Adrenal gland (tissue), 12 donors: Measurements from ENCODE around the gene C5orf15. TPM values are rescaled to one million over a fixed set of nuclear protein-coding genes. Genes with fewer than 3 reads are reported as not detected.

ENCODE experiments used
- DNase-seq, 7 donors: peaks; one replicate each; pipeline ENCODE4 v3.0.0-alpha.2; 2019 to 2020
- H3K27ac ChIP-seq, 5 donors: fragments of 200-600 bp; sonication (generic) in 4 of 5; 1 replicate in 3 of 5; 2 replicates in 2 of 5; pipeline versions ENCODE4 v1.5.1 to v1.8.0; 2016 to 2020; ENCODE audit warnings: mild to moderate bottlenecking in 1 of 5
- H3K27me3 ChIP-seq: fragments of 200-600 bp; 2 replicates; pipeline ENCODE4 v1.8.0; 2021
- H3K36me3 ChIP-seq, 2 donors: fragments of 200-600 bp; replicated peaks in 1 of 2; 1 replicate in 1 of 2; 2 replicates in 1 of 2; pipeline versions ENCODE4 v1.5.1 to v1.8.0; 2018 to 2022
- H3K4me1 ChIP-seq, 2 donors: fragments of 200-600 bp; replicated peaks in 1 of 2; 1 replicate in 1 of 2; 2 replicates in 1 of 2; pipeline versions ENCODE4 v1.5.1 to v1.8.0; 2018 to 2021
- H3K4me3 ChIP-seq, 4 donors: fragments of 200-600 bp; sonication (generic) in 3 of 4; one replicate each; pipeline ENCODE4 v1.5.1; 2016 to 2018
- H3K9me3 ChIP-seq, 3 donors: fragments of 200-600 bp; sonication (generic) in 1 of 3; replicated peaks in 1 of 3; 1 replicate in 2 of 3; 2 replicates in 1 of 3; pipeline versions ENCODE4 v1.5.1 to v1.8.0; 2016 to 2021
- POLR2A ChIP-seq, 2 donors: fragments of 450-650 bp; IDR thresholded peaks; one replicate each; pipeline ENCODE4 v1.6.1; 2017; ENCODE audit warnings: antibody characterized with exemption in 2 of 2, mild to moderate bottlenecking in 2 of 2, moderate library complexity in 1 of 2
- WGBS, 4 donors: extraction: QIAGEN DNeasy Blood & Tissue Kit in 2 of 4; methylation state at CpG; one replicate each; pipeline versions ENCODE4 v1.1.5 to v1.1.7; 2013 to 2017; 5-methylcytosine and 5-hydroxymethylcytosine counted together
- intact Hi-C, 2 donors: fragments of 100-400 bp; cut with DNase I; formaldehyde crosslinking; loops; one replicate each; pipeline versions ENCODE4 v1.14.1 to v1.15.0; 2022 to 2023
- polyA plus RNA-seq, 3 donors: library from polyadenylated mRNA; stranded (reverse); fragments of 200-250 nt in 2 of 3; fragments of 350-450 nt in 1 of 3; fragmentation: Illumina TruSeq in 1 of 3; extraction: RNeasy Lipid Tissue Mini Kit (QIAGEN cat#74804) in 1 of 3; gene quantifications; one replicate each; pipeline ENCODE4 v1.2.3, GENCODE V29; 2013 to 2014
- total RNA-seq, 9 donors: library from RNA; depleted of rRNA in 4 of 9; stranded (reverse); fragments of >200 nt in 4 of 9; fragments of 120-200 nt in 1 of 9; fragmentation: NEBNext Ultra II Directional in 1 of 9; extraction: Animal tissue kit (Norgen Biotek cat#: 25700) in 1 of 9; gene quantifications; one replicate each; pipeline versions ENCODE4 v1.1.0 to v1.2.4, GENCODE V29; 2013 to 2023
- TF ChIP-seq, protein P1 (sequence below), 6 experiments: fragments of 450-650 bp in 4 of 6; fragments of 200-600 bp in 2 of 6; sonication (generic) in 1 of 6; IDR thresholded peaks; 1 replicate in 5 of 6; 2 replicates in 1 of 6; pipeline versions ENCODE4 v1.5.1 to v1.8.0; 2016 to 2021; ENCODE audit warnings: antibody characterized with exemption in 6 of 6, mild to moderate bottlenecking in 2 of 6, moderate library complexity in 1 of 6
- donor health status: healthy with polysubstance abuse.
- donor health status: Bipolar disorder and iron deficiency.
- donor health status: DM: yes; HTN: yes; CAD: no.
- donor health status: DM: no; HTN: no; CAD: no.
- donor health status: DM: no; HTN: no; CAD: no.
- donor health status: DM: yes; HTN: yes; CAD: no.

Gene C5orf15
- total and polyA plus RNA-seq, 12 donors = 16.7 to 90.1 (median 53.7) TPM

DNA sequence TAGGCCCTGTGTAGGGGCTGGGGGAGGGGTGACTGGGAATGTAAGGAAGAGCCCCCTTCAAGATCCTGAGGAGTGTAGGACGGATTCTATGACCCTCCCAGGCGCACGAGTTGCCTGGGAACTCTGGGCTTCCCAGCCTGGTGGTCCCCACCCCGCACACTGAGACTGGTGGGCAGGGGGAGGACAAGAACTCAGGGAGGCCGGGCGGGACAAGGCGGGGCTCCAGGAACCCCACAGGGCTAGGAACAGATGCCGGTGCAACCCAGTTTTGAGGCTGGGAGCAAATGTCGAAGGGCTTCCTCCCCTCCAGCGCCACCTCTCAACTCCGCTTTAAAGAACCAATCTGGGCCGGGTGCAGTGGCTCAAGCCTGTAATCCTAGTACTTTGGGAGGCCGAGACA is 37.7 kb upstream of the C5orf15 start:
- no peaks in the 10 kb centered on the region for H3K9me3 ChIP-seq
- peaks cover 0 to 4% of the 10 kb centered on the region in 2 donors for H3K36me3 ChIP-seq
- H3K27ac ChIP-seq = peak overlapping the region in 2 of 5 donors; percentile 99 to 100
- DNase-seq = no peak
- peak overlapping the region in 1 of 4 donors; percentile 100 for H3K4me3 ChIP-seq
- no peak for TF ChIP-seq POLR2A (IDR thresholded peaks at IDR 0.05)
- TF ChIP-seq, protein P1, sequence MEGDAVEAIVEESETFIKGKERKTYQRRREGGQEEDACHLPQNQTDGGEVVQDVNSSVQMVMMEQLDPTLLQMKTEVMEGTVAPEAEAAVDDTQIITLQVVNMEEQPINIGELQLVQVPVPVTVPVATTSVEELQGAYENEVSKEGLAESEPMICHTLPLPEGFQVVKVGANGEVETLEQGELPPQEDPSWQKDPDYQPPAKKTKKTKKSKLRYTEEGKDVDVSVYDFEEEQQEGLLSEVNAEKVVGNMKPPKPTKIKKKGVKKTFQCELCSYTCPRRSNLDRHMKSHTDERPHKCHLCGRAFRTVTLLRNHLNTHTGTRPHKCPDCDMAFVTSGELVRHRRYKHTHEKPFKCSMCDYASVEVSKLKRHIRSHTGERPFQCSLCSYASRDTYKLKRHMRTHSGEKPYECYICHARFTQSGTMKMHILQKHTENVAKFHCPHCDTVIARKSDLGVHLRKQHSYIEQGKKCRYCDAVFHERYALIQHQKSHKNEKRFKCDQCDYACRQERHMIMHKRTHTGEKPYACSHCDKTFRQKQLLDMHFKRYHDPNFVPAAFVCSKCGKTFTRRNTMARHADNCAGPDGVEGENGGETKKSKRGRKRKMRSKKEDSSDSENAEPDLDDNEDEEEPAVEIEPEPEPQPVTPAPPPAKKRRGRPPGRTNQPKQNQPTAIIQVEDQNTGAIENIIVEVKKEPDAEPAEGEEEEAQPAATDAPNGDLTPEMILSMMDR (IDR thresholded peaks at IDR 0.05) = no peak
- intact Hi-C loops = no loop called here
- H3K4me1 ChIP-seq = peaks cover 17 to 31% of the 10 kb centered on the region in 2 donors
- 84 to 93% (median 88%) methylated on average over 12 to 13 of the region's 13 CpGs for WGBS, 4 donors
- H3K27me3 ChIP-seq = no peaks in the 10 kb centered on the region

DNA sequence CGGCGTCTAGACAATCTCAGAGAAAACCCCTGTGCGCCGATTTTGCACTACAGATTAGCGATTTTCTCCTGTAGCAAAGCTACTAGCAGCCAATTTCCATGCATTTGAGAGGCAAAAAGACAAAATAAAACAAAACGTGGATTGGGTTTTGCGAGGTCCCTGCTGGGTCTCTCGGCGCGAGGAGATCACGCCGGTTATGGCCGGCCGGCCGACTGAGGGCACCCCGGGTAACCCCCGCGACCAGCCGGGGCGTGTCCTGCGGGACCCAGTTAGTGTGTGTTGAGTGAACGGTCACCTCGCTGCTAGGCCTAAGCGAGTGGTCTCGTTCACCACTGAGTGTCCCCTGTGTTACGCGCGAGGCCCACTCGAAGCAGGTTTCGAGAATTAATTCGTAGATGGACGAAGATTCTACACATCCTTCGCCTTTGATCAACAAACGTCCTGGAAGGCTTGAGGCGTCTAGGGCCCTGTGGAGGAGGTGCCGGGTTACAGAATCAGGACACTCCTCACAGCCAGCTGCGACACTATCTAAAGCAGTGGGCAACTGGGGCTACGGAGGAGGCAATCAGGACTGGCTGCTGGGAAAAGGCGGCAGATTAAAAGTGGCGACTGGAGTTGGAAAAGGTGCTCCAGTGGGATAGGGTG is 37.1 kb upstream of the C5orf15 start:
- TF ChIP-seq, protein P1 (IDR thresholded peaks at IDR 0.05) = no peak
- no peak for TF ChIP-seq POLR2A (IDR thresholded peaks at IDR 0.05)
- Histone ChIP-seq H3K9me3 (no peaks in the 10 kb centered on the region), H3K4me3 (peak overlapping the region; percentile 41 to 100 (median 56)), H3K4me1 (peaks cover 17 to 36% of the 10 kb centered on the region in 2 donors), H3K27ac (peak overlapping the region; percentile 97 to 100 (median 99)), H3K27me3 (no peaks in the 10 kb centered on the region), H3K36me3 (peaks cover 0 to 7% of the 10 kb centered on the region in 2 donors)
- WGBS, 4 donors = 18 to 25% (median 24%) methylated on average over 20 to 40 of the region's 40 CpGs
- intact Hi-C loops = no loop called here
- peak; percentile 29 to 77 (median 48) for DNase-seq

DNA sequence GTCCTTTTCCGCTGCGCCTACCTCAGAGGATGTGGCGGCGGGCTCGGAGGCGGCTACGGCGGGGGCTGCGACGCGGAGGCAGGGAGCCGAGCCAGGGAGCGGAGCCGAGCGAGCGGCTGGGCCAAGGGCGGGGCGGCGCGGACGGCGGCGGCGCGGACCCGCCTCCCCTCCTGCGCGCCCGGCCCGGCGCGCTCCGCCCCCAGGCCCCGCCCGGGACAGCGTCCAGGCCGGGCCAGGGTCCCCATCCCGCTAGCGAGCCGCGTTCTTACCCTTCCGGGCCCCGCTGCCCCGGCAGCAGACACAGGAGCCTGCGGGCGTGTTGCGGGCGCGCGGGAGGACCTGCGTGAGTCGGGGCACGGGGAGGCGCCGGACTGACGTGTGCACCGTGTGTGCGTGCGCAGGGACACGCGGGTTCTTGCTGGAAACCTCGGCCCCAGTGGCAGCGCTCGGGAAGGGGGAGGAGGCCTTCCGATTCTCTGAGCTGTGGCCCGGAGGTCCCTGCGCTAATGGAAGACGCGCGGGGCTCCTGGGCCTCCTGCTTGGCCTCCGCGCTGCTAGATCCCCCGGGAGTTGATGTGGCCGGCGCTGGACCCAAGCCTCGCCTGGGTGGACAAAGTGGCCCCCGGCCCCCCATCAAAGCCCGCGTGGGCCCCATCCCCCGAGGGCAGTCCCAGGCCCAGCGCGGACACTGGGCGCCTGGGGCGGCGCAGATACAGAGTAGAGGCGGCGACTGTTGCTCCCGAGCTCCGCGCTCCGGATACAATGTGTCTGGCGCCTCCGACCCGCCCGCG is 36.4 kb upstream of the C5orf15 start, which contains the start of gene VDAC1:
Gene VDAC1 (minus strand): TSS at position 350 of the 791 bp plus-strand sequence. CDS start 11,963 bp downstream, outside the sequence.
- Histone ChIP-seq H3K36me3 (peaks cover 0 to 7% of the 10 kb centered on the region in 2 donors), H3K27ac (peak within 1 kb of the TSS; percentile 97 to 100 (median 99)), H3K4me1 (peaks cover 17 to 41% of the 10 kb centered on the region in 2 donors), H3K9me3 (no peaks in the 10 kb centered on the region), H3K27me3 (no peaks in the 10 kb centered on the region), H3K4me3 (peak within 1 kb of the TSS; percentile 43 to 100 (median 58))
- TF ChIP-seq, protein P1 (IDR thresholded peaks at IDR 0.05) = no peak
- TF ChIP-seq POLR2A (IDR thresholded peaks at IDR 0.05) = peak; percentile 50 to 77
- DNase-seq = peak; percentile 85 to 93 (median 89)
- intact Hi-C loops = no loop called here
- 0% methylated on average over 1 to 96 of the region's 96 CpGs for WGBS, 4 donors
